HEK293 (cell line): ENCODE measurements around the gene DEAF1.

ENCODE experiments used
- CTCF ChIA-PET: fragments of 350-600 bp; formaldehyde crosslinking; extraction: SDS; loops from one replicate; lab custom pipeline; 2021; ENCODE audit warnings: antibody characterized with exemption; lab: Yijun Ruan, JAX
- POLR2A ChIA-PET: fragments of 300-600 bp; formaldehyde crosslinking; extraction: SDS; loops from one replicate; lab custom pipeline; 2020; ENCODE audit warnings: antibody characterized with exemption, inconsistent platforms; lab: Yijun Ruan, JAX
- H3K27ac ChIP-seq: fragments of 200-500 bp; sonication (Bioruptor generic); 2 replicates; pipeline ENCODE4 v1.5.1; 2014; ENCODE audit warnings: low read depth, low read length, control low read depth, inconsistent platforms; ENCODE audit errors: extremely low read depth
- H3K36me3 ChIP-seq, 2 experiments: fragments of 200-500 bp in 1 of 2; sonication (Bioruptor generic) in 1 of 2; 1 replicate in 1 of 2; 2 replicates in 1 of 2; pipeline ENCODE4 v1.5.1; 2014 to 2017; ENCODE audit warnings: inconsistent platforms in 2 of 2, low read length in 2 of 2; ENCODE audit not compliant: control insufficient read depth in 2 of 2, insufficient read depth in 1 of 2
- H3K4me1 ChIP-seq: fragments of 200-500 bp; sonication (Bioruptor generic); 2 replicates; pipeline ENCODE4 v1.5.1; 2014; ENCODE audit warnings: mild to moderate bottlenecking, low read length, inconsistent platforms; ENCODE audit not compliant: control insufficient read depth, insufficient read depth
- H3K4me3 ChIP-seq: 2 replicates; pipeline ENCODE4 v1.5.1; 2011; ENCODE audit warnings: low read depth, mild to moderate bottlenecking, control low read depth, low read length, moderate library complexity
- H3K9me3 ChIP-seq: fragments of 200-500 bp; sonication (Bioruptor generic); 2 replicates; pipeline ENCODE4 v1.5.1; 2014; ENCODE audit warnings: low read depth, low read length, inconsistent platforms; ENCODE audit not compliant: control insufficient read depth, insufficient read depth
- BCL11B ChIP-seq: fragments of 450-650 bp; formaldehyde crosslinking; IDR thresholded peaks from 2 replicates; pipeline ENCODE4 v1.5.1; 2016; ENCODE audit warnings: low read depth, missing biosample characterization, missing genetic modification characterization
- CTCF ChIP-seq: fragments of 450-650 bp; formaldehyde crosslinking; IDR thresholded peaks from 2 replicates; pipeline ENCODE4 v1.5.1; 2016; ENCODE audit warnings: missing biosample characterization, missing genetic modification characterization
- KLF1 ChIP-seq: fragments of 450-650 bp; formaldehyde crosslinking; IDR thresholded peaks from 2 replicates; pipeline ENCODE4 v1.5.1; 2016; ENCODE audit warnings: missing biosample characterization, missing genetic modification characterization
- PRDM1 ChIP-seq: fragments of 450-650 bp; formaldehyde crosslinking; IDR thresholded peaks from 2 replicates; pipeline ENCODE4; 2016; ENCODE audit warnings: missing biosample characterization, missing genetic modification characterization
- REPIN1 ChIP-seq: fragments of 450-650 bp; formaldehyde crosslinking; IDR thresholded peaks from 2 replicates; pipeline ENCODE4 v1.5.1; 2017; ENCODE audit warnings: missing biosample characterization, missing genetic modification characterization, low read depth
- SETDB1 ChIP-seq: IDR thresholded peaks from one replicate; pipeline ENCODE4 v1.6.1; 2017; ENCODE audit warnings: mild to moderate bottlenecking, low read length, moderate library complexity, mixed read lengths; ENCODE audit not compliant: insufficient read length
- ZFP69B ChIP-seq: fragments of 450-650 bp; formaldehyde crosslinking; IDR thresholded peaks from 2 replicates; pipeline ENCODE4 v1.5.1; 2016; ENCODE audit warnings: missing biosample characterization, missing genetic modification characterization
- ZNF10 ChIP-seq: fragments of 450-650 bp; formaldehyde crosslinking; IDR thresholded peaks from 2 replicates; pipeline ENCODE4 v1.5.1; 2017; ENCODE audit warnings: missing biosample characterization, missing genetic modification characterization
- ZNF157 ChIP-seq: fragments of 450-650 bp; formaldehyde crosslinking; IDR thresholded peaks from 2 replicates; pipeline ENCODE4 v1.5.1; 2016; ENCODE audit warnings: missing biosample characterization, missing genetic modification characterization
- ZNF23 ChIP-seq: fragments of 450-650 bp; formaldehyde crosslinking; IDR thresholded peaks from 2 replicates; pipeline ENCODE4 v1.5.1; 2016; ENCODE audit warnings: missing biosample characterization, missing genetic modification characterization, borderline replicate concordance
- ZNF274 ChIP-seq, 2 experiments: fragments of 200-500 bp in 1 of 2; fragments of 450-650 bp in 1 of 2; sonication (Bioruptor generic) in 1 of 2; formaldehyde crosslinking in 1 of 2; IDR thresholded peaks; 2 replicates each; pipeline versions ENCODE4 v1.5.1 to v1.6.1; 2014 to 2016; ENCODE audit warnings: borderline replicate concordance in 1 of 2, inconsistent platforms in 1 of 2, low read length in 1 of 2, missing biosample characterization in 1 of 2, missing genetic modification characterization in 1 of 2
- ZNF311 ChIP-seq: fragments of 450-650 bp; formaldehyde crosslinking; IDR thresholded peaks from 2 replicates; pipeline ENCODE4 v1.5.1; 2017; ENCODE audit warnings: missing biosample characterization, missing genetic modification characterization, borderline replicate concordance
- ZNF354C ChIP-seq: fragments of 450-650 bp; formaldehyde crosslinking; IDR thresholded peaks from 2 replicates; pipeline ENCODE4 v1.5.1; 2016; ENCODE audit warnings: missing biosample characterization, missing genetic modification characterization, low read depth, borderline replicate concordance
- ZNF48 ChIP-seq: fragments of 450-650 bp; formaldehyde crosslinking; IDR thresholded peaks from 2 replicates; pipeline ENCODE4 v1.5.1; 2016; ENCODE audit warnings: missing biosample characterization, missing genetic modification characterization
- ZNF600 ChIP-seq: fragments of 450-650 bp; formaldehyde crosslinking; IDR thresholded peaks from 2 replicates; pipeline ENCODE4 v1.5.1; 2016; ENCODE audit warnings: missing biosample characterization, missing genetic modification characterization
- ZNF692 ChIP-seq: fragments of 450-650 bp; formaldehyde crosslinking; IDR thresholded peaks from 2 replicates; pipeline ENCODE4 v1.5.1; 2016; ENCODE audit warnings: missing biosample characterization, missing genetic modification characterization
- ZSCAN5A ChIP-seq: fragments of 450-650 bp; formaldehyde crosslinking; IDR thresholded peaks from 2 replicates; pipeline ENCODE4 v1.5.1; 2016; ENCODE audit warnings: missing biosample characterization, missing genetic modification characterization

Gene DEAF1

GRCh38 chr11:721741-722345 is 26.8 kb upstream of the DEAF1 start:
- H3K4me1 ChIP-seq = no peaks in the 10 kb centered on the region
- CTCF ChIA-PET = interaction anchor here (0.7 to 3.8 kb wide), 7 partner anchors 15 to 203 kb away, joined by 3 to 28 read pairs (median 4); partner anchors contain the start of genes DEAF1, HRAS and TMEM80
- POLR2A ChIA-PET = interaction anchor here (3.2 kb wide), 1 partner anchor 25 kb away, joined by 16 read pairs; the partner anchor contains the start of gene TMEM80
- H3K27ac ChIP-seq = no peak overlapping the region
- no peaks in the 10 kb centered on the region for H3K36me3 ChIP-seq
- H3K4me3 ChIP-seq = no peak overlapping the region
- H3K9me3 ChIP-seq = no peaks in the 10 kb centered on the region
- TF ChIP-seq ZFP69B (no peak), ZNF10 (tag by site-specific recombination) (0 out of 2 replicates have a peak, but pooled peaks have one; percentile 16)

- Histone ChIP-seq H3K4me3 (no peak overlapping the region), H3K4me1 (no peaks in the 10 kb centered on the region), H3K36me3 (no peaks in the 10 kb centered on the region), H3K9me3 (no peaks in the 10 kb centered on the region), H3K27ac (no peak overlapping the region)
- CTCF ChIA-PET = interaction anchor here (1.0 to 3.8 kb wide), 3 partner anchors 14 to 202 kb away, joined by 3 to 17 read pairs (median 4); no protein-coding TSS in a partner anchor
- POLR2A ChIA-PET = interaction anchor here (3.2 kb wide), 1 partner anchor 25 kb away, joined by 16 read pairs; the partner anchor contains the start of gene TMEM80
- no peak for TF ChIP-seq BCL11B (tag by site-specific recombination)
- TF ChIP-seq ZNF48 (tag by site-specific recombination) = no peak
- TF ChIP-seq ZNF157 (tag by site-specific recombination) = no peak
- no peak for TF ChIP-seq ZNF600 (tag by site-specific recombination)
- TF ChIP-seq, all 188 proteins: peak for 0
Observed at GRCh38 chr11:721247-721740, 26.3 kb upstream of the DEAF1 start.

GRCh38 chr11:720642-721246 is 25.7 kb upstream of the DEAF1 start:
- Histone ChIP-seq H3K9me3 (no peaks in the 10 kb centered on the region), H3K27ac (no peak overlapping the region), H3K36me3 (no peaks in the 10 kb centered on the region), H3K4me3 (no peak overlapping the region), H3K4me1 (no peaks in the 10 kb centered on the region)
- TF ChIP-seq REPIN1 (no peak), CTCF (tag by site-specific recombination) (no peak), ZSCAN5A (tag by site-specific recombination) (no peak), PRDM1 (tag by site-specific recombination) (no peak), KLF1 (tag by site-specific recombination) (0 out of 2 replicates have a peak, but pooled peaks have one; percentile 22), SETDB1 (no peak)
- ChIA-PET POLR2A (no interaction called here), CTCF (interaction anchor here (3.8 kb wide), 1 partner anchor 165 kb away, joined by 17 read pairs; no protein-coding TSS in a partner anchor)

GRCh38 chr11:720017-720641 is 25.1 kb upstream of the DEAF1 start:
- H3K36me3 ChIP-seq = no peaks in the 10 kb centered on the region
- ChIA-PET CTCF (interaction anchor here (0.6 kb wide), 1 partner anchor 135 kb away, joined by 3 read pairs; no protein-coding TSS in a partner anchor), POLR2A (interaction anchor here (0.9 kb wide), 1 partner anchor 13 kb away, joined by 3 read pairs; no protein-coding TSS in a partner anchor)
- no peaks in the 10 kb centered on the region for H3K4me1 ChIP-seq
- H3K9me3 ChIP-seq = no peaks in the 10 kb centered on the region
- no peak overlapping the region for H3K4me3 ChIP-seq
- H3K27ac ChIP-seq = no peak overlapping the region
- TF ChIP-seq ZNF274 (IDR thresholded peaks at IDR 0.05; ENCODE audit: low read length) (no peak), ZNF274 (tag by site-specific recombination; IDR thresholded peaks at IDR 0.05; ENCODE audit: borderline replicate concordance) (no peak), ZNF311 (no peak), ZNF692 (tag by site-specific recombination) (no peak), ZNF23 (tag by site-specific recombination) (no peak), CTCF (tag by site-specific recombination) (no peak), ZNF354C (tag by site-specific recombination) (no peak)
